Thyroid gland (tissue), 4 donors: ENCODE data around the gene SLC25A15.
"Not testable (repeated sequence)": the region's sequence is repeated elsewhere in the genome, so short reads cannot be mapped to it uniquely, and the experiment has no call there.

Experiments used
- POLR2A ChIP-seq, 2 donors: fragments of 450-650 bp; IDR thresholded peaks; one replicate each; pipeline ENCODE4 v1.6.1; 2017; ENCODE audit warnings: antibody characterized with exemption in 2 of 2, mild to moderate bottlenecking in 2 of 2, moderate library complexity in 1 of 2
- TF ChIP-seq, protein P1 (sequence below), 6 experiments: fragments of 200-600 bp in 3 of 6; fragments of 450-650 bp in 3 of 6; sonication (generic) in 3 of 6; IDR thresholded peaks; one replicate each; pipeline ENCODE4 v1.5.1; 2016 to 2019; ENCODE audit warnings: antibody characterized with exemption in 6 of 6, mild to moderate bottlenecking in 2 of 6, inconsistent platforms in 1 of 6, moderate library complexity in 1 of 6

DNA sequence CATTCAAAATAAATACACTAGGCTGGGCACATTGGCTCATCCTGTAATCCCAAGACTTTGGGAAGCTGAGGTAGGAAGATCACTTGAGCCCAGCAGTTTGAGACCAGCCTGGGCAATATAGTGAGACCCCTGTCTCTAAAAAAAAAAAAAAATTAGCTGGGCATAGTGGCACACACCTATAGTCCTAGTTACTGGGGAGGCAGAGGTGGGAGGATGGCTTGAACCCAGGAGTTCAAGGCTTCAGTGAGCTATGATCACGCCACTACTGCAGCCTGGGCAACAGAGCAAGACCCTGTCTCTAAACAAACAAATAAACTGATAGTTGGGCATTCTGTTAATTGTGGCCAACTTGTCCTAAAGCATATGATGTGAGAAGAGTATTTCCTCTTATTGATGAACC lies 6.4 kb upstream of the SLC25A15 start:
- TF ChIP-seq, protein P1, sequence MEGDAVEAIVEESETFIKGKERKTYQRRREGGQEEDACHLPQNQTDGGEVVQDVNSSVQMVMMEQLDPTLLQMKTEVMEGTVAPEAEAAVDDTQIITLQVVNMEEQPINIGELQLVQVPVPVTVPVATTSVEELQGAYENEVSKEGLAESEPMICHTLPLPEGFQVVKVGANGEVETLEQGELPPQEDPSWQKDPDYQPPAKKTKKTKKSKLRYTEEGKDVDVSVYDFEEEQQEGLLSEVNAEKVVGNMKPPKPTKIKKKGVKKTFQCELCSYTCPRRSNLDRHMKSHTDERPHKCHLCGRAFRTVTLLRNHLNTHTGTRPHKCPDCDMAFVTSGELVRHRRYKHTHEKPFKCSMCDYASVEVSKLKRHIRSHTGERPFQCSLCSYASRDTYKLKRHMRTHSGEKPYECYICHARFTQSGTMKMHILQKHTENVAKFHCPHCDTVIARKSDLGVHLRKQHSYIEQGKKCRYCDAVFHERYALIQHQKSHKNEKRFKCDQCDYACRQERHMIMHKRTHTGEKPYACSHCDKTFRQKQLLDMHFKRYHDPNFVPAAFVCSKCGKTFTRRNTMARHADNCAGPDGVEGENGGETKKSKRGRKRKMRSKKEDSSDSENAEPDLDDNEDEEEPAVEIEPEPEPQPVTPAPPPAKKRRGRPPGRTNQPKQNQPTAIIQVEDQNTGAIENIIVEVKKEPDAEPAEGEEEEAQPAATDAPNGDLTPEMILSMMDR (IDR thresholded peaks at IDR 0.05), result not testable (repeated sequence)
- not testable (repeated sequence) for TF ChIP-seq POLR2A (IDR thresholded peaks at IDR 0.05)
